ENCODE data around the gene MARCHF11.

DNA sequence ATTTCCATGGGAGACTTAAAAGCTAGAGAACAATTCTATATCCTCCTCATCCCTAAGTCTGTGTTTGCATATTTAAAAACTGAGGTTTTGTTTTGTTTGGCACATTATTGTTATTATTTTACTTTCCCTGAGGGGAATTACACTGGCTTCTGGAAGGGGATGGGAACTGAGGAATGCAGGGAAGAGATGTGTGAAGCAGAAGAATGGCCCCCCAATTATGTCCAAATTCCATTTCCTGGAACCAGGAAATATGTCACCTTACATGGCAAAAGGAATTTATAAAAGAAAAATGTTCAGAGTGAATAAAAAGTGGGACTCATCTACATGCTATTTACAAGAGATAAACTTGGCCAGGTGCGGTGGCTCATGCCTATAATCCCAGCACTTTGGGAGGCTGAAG lies 129.8 kb downstream of the MARCHF11 start:
- no peak for TF ChIP-seq EZH2phosphoT487 (IDR thresholded peaks at IDR 0.05; ENCODE audit: low read depth, severe bottlenecking, unreplicated experiment)
- TF ChIP-seq EZH2 (IDR thresholded peaks at IDR 0.05; ENCODE audit: borderline replicate concordance), result no peak
- TF ChIP-seq, protein P1, sequence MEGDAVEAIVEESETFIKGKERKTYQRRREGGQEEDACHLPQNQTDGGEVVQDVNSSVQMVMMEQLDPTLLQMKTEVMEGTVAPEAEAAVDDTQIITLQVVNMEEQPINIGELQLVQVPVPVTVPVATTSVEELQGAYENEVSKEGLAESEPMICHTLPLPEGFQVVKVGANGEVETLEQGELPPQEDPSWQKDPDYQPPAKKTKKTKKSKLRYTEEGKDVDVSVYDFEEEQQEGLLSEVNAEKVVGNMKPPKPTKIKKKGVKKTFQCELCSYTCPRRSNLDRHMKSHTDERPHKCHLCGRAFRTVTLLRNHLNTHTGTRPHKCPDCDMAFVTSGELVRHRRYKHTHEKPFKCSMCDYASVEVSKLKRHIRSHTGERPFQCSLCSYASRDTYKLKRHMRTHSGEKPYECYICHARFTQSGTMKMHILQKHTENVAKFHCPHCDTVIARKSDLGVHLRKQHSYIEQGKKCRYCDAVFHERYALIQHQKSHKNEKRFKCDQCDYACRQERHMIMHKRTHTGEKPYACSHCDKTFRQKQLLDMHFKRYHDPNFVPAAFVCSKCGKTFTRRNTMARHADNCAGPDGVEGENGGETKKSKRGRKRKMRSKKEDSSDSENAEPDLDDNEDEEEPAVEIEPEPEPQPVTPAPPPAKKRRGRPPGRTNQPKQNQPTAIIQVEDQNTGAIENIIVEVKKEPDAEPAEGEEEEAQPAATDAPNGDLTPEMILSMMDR (IDR thresholded peaks at IDR 0.05; ENCODE audit: poor library complexity), result no peak
